H1 (cell line): ENCODE results near the gene RHOV. TPM values are rescaled to one million over a fixed set of nuclear protein-coding genes. Genes with fewer than 3 reads are reported as not detected.

ENCODE experiments used
- CTCF ChIA-PET: fragments of 300-600 bp; sonication (Branson Sonifier 250); formaldehyde crosslinking; loops from one replicate; lab custom pipeline; 2021; ENCODE audit not compliant: partially characterized antibody; lab: Charles Lee
- POLR2A ChIA-PET: fragments of 300-600 bp; sonication (Branson Sonifier 250); formaldehyde crosslinking; loops from one replicate; lab custom pipeline; 2021; ENCODE audit warnings: inconsistent platforms; ENCODE audit not compliant: partially characterized antibody; lab: Charles Lee
- DNase-seq, 2 experiments: peaks; one replicate each; pipeline versions ENCODE4 v3.0.0 to v3.0.0-alpha.2; 2010 to 2022; ENCODE audit warnings: low spot score in 2 of 2, low read depth in 1 of 2, mixed read lengths in 1 of 2
- FAIRE-seq: peaks from 2 replicates; lab custom pipeline; 2011; peaks lifted over from hg19 to GRCh38; lab: Jason Lieb, UNC
- H2AFZ ChIP-seq: 2 replicates; pipeline ENCODE4 v1.8.1; 2012; ENCODE audit warnings: low read length, inconsistent platforms
- H2AK5ac ChIP-seq: 2 replicates; pipeline ENCODE4 v1.6.1; 2013; ENCODE audit warnings: low read depth, low read length
- H2BK120ac ChIP-seq: replicated peaks from 2 replicates; pipeline ENCODE3; 2013; ENCODE audit warnings: low read depth, low read length, inconsistent platforms
- H2BK12ac ChIP-seq: 2 replicates; pipeline ENCODE4 v1.6.1; 2013; ENCODE audit warnings: low read depth, low read length
- H2BK15ac ChIP-seq: 2 replicates; pipeline ENCODE4 v1.6.1; 2013; ENCODE audit warnings: low read length
- H2BK20ac ChIP-seq: 2 replicates; pipeline ENCODE4 v1.6.1; 2013; ENCODE audit warnings: low read length
- H2BK5ac ChIP-seq: 2 replicates; pipeline ENCODE4 v1.6.1; 2013; ENCODE audit warnings: low read depth, low read length
- H3K14ac ChIP-seq: 2 replicates; pipeline ENCODE4 v1.6.1; 2013; ENCODE audit warnings: inconsistent platforms; ENCODE audit not compliant: insufficient read length
- H3K18ac ChIP-seq: 2 replicates; pipeline ENCODE4 v1.6.1; 2013; ENCODE audit warnings: low read length; ENCODE audit errors: extremely low read depth
- H3K23ac ChIP-seq: 2 replicates; pipeline ENCODE4 v1.6.1; 2013; ENCODE audit warnings: inconsistent platforms; ENCODE audit not compliant: insufficient read length
- H3K23me2 ChIP-seq: 2 replicates; pipeline ENCODE4 v1.6.1; 2013; ENCODE audit warnings: low read depth, low read length
- H3K27ac ChIP-seq: 2 replicates; pipeline ENCODE4 v1.6.1; 2011; ENCODE audit warnings: low read depth, low read length, inconsistent platforms
- H3K27me3 ChIP-seq, 4 experiments: replicated peaks in 1 of 4; 1 replicate in 1 of 4; 2 replicates in 3 of 4; pipeline versions ENCODE4 v1.6.1 to v1.8.1; 2011 to 2013; ENCODE audit warnings: low read length in 3 of 4, mild to moderate bottlenecking in 3 of 4, inconsistent platforms in 2 of 4, mixed read lengths in 2 of 4, moderate library complexity in 1 of 4; ENCODE audit not compliant: control insufficient read depth in 3 of 4, insufficient read depth in 3 of 4; ENCODE audit errors: extremely low read depth in 1 of 4
- H3K36me3 ChIP-seq, 4 experiments: 2 replicates each; pipeline versions ENCODE4 v1.6.1 to v1.8.1; 2011 to 2013; ENCODE audit warnings: mild to moderate bottlenecking in 4 of 4, low read length in 3 of 4, moderate library complexity in 2 of 4, control low read depth in 1 of 4, inconsistent platforms in 1 of 4; ENCODE audit not compliant: insufficient read depth in 4 of 4, control insufficient read depth in 2 of 4
- H3K4ac ChIP-seq: replicated peaks from 2 replicates; pipeline ENCODE3; 2013; ENCODE audit warnings: low read length, low read depth, mixed read lengths, inconsistent platforms; ENCODE audit not compliant: insufficient read length
- H3K4me1 ChIP-seq, 4 experiments: replicated peaks in 1 of 4; 1 replicate in 1 of 4; 2 replicates in 3 of 4; pipeline versions ENCODE4 v1.6.1 to v1.8.1; 2011 to 2013; ENCODE audit warnings: low read length in 3 of 4, inconsistent platforms in 2 of 4, mixed read lengths in 1 of 4; ENCODE audit not compliant: insufficient read depth in 4 of 4, control insufficient read depth in 3 of 4
- H3K4me2 ChIP-seq, 2 experiments: 2 replicates each; pipeline versions ENCODE4 v1.6.1 to v1.8.1; 2011 to 2013; ENCODE audit warnings: low read depth in 2 of 2, low read length in 2 of 2, control low read depth in 1 of 2, inconsistent platforms in 1 of 2, mild to moderate bottlenecking in 1 of 2; ENCODE audit not compliant: insufficient read depth in 1 of 2
- H3K4me3 ChIP-seq, 4 experiments: fragments of 200-600, 300-600 bp in 1 of 4; sonication (generic), shearing (Covaris generic), sonication (Bioruptor Twin) in 1 of 4; 2 replicates each; pipeline versions ENCODE4 v1.5.1 to v1.8.1; 2011 to 2016; ENCODE audit warnings: low read length in 4 of 4, low read depth in 3 of 4, control low read depth in 2 of 4, inconsistent platforms in 2 of 4, mild to moderate bottlenecking in 2 of 4, mixed read lengths in 1 of 4, moderate library complexity in 1 of 4; ENCODE audit not compliant: insufficient read depth in 2 of 4; ENCODE audit errors: extremely low read depth in 1 of 4
- H3K56ac ChIP-seq: replicated peaks from 2 replicates; pipeline ENCODE3; 2013; ENCODE audit warnings: low read depth, mild to moderate bottlenecking, mixed read lengths, low read length, inconsistent platforms; ENCODE audit not compliant: insufficient read length
- H3K79me1 ChIP-seq: 2 replicates; pipeline ENCODE4 v1.6.1; 2013; ENCODE audit warnings: low read depth, low read length, control low read depth
- H3K79me2 ChIP-seq, 2 experiments: 2 replicates each; pipeline versions ENCODE4 v1.6.1 to v1.8.1; 2012 to 2013; ENCODE audit warnings: low read length in 2 of 2, mild to moderate bottlenecking in 2 of 2, inconsistent platforms in 1 of 2; ENCODE audit not compliant: insufficient read depth in 2 of 2, control insufficient read depth in 1 of 2
- H3K9ac ChIP-seq, 4 experiments: replicated peaks in 1 of 4; 1 replicate in 1 of 4; 2 replicates in 3 of 4; pipeline versions ENCODE4 v1.6.1 to v1.8.1; 2011 to 2013; ENCODE audit warnings: low read depth in 3 of 4, low read length in 3 of 4, control low read depth in 2 of 4, mild to moderate bottlenecking in 2 of 4, moderate library complexity in 2 of 4, inconsistent platforms in 1 of 4; ENCODE audit errors: extremely low read depth in 1 of 4
- H3K9me3 ChIP-seq, 2 experiments: 2 replicates each; pipeline versions ENCODE4 v1.6.1 to v1.8.1; 2012 to 2013; ENCODE audit warnings: mild to moderate bottlenecking in 2 of 2, moderate library complexity in 2 of 2, control low read depth in 1 of 2, inconsistent platforms in 1 of 2, low read depth in 1 of 2, low read length in 1 of 2, mixed read lengths in 1 of 2; ENCODE audit not compliant: insufficient read depth in 2 of 2
- H4K20me1 ChIP-seq, 2 experiments: replicated peaks in 1 of 2; 2 replicates each; pipeline versions ENCODE3 to v1.8.1; 2011 to 2013; ENCODE audit warnings: inconsistent platforms in 2 of 2, low read length in 2 of 2, mild to moderate bottlenecking in 1 of 2; ENCODE audit not compliant: insufficient read depth in 2 of 2, control insufficient read depth in 1 of 2
- H4K5ac ChIP-seq: 2 replicates; pipeline ENCODE4 v1.6.1; 2013; ENCODE audit warnings: low read length, low read depth, mixed read lengths, inconsistent platforms; ENCODE audit not compliant: insufficient read length
- H4K8ac ChIP-seq: 2 replicates; pipeline ENCODE4 v1.8.0; 2013; ENCODE audit warnings: mild to moderate bottlenecking, moderate library complexity, low read length, inconsistent platforms; ENCODE audit not compliant: insufficient read depth; ENCODE audit errors: extremely low read depth
- H4K91ac ChIP-seq: replicated peaks from 2 replicates; pipeline ENCODE3; 2013; ENCODE audit warnings: low read length, mixed read lengths, inconsistent platforms; ENCODE audit not compliant: insufficient read length
- ASH2L ChIP-seq: fragments of 200-600, 300-600 bp; sonication (generic); IDR thresholded peaks from one replicate; pipeline ENCODE4 v1.7.1; 2017; ENCODE audit warnings: low read length
- BACH1 ChIP-seq: IDR thresholded peaks from 2 replicates; pipeline ENCODE4 v1.6.1; 2012; ENCODE audit warnings: low read length, improper control_type of control experiment
- CEBPB ChIP-seq: IDR thresholded peaks from 2 replicates; pipeline ENCODE4 v1.6.1; 2012; ENCODE audit warnings: low read depth, low read length
- CTBP2 ChIP-seq: IDR thresholded peaks from 2 replicates; pipeline ENCODE4 v1.7.0; 2011; ENCODE audit warnings: borderline replicate concordance, mild to moderate bottlenecking, moderate library complexity, mixed read lengths, low read length; ENCODE audit not compliant: insufficient read depth, insufficient read length
- EZH2 ChIP-seq: fragments of 200-600 bp; sonication (generic); IDR thresholded peaks from 2 replicates; pipeline ENCODE4 v1.7.1; 2012; ENCODE audit warnings: low read depth, mild to moderate bottlenecking, moderate library complexity, low read length, inconsistent platforms; ENCODE audit not compliant: severe bottlenecking
- HDAC6 ChIP-seq: IDR thresholded peaks from one replicate; pipeline ENCODE4 v1.7.1; 2012; ENCODE audit warnings: low read depth, mild to moderate bottlenecking, inconsistent platforms, low read length, moderate library complexity
- KDM1A ChIP-seq: fragments of 200-600, 300-600 bp; sonication (generic); IDR thresholded peaks from 2 replicates; pipeline ENCODE4 v1.7.1; 2016; ENCODE audit warnings: mild to moderate bottlenecking, low read length, borderline replicate concordance
- NRF1 ChIP-seq: IDR thresholded peaks from 2 replicates; pipeline ENCODE4 v1.6.1; 2011; ENCODE audit warnings: mild to moderate bottlenecking, low read depth, low read length, improper control_type of control experiment
- POU5F1 ChIP-seq: IDR thresholded peaks from 2 replicates; pipeline ENCODE4 v1.6.1; 2011; ENCODE audit warnings: low read depth, mild to moderate bottlenecking, low read length, moderate library complexity
- RNF2 ChIP-seq: fragments of 200-900, 300-1000 bp; sonication (generic); IDR thresholded peaks from 2 replicates; pipeline ENCODE4 v1.7.1; 2016; ENCODE audit warnings: borderline replicate concordance, low read depth, mild to moderate bottlenecking, antibody characterized with exemption, low read length; ENCODE audit not compliant: poor library complexity, severe bottlenecking; ENCODE audit errors: missing control alignments
- SP4 ChIP-seq: IDR thresholded peaks from 2 replicates; pipeline ENCODE4 v1.6.1; 2012; ENCODE audit warnings: low read length, inconsistent platforms
- TAF1 ChIP-seq: IDR thresholded peaks from 2 replicates; pipeline ENCODE4 v1.6.1; 2011; ENCODE audit warnings: mild to moderate bottlenecking, low read depth, low read length
- USF2 ChIP-seq: IDR thresholded peaks from 2 replicates; pipeline ENCODE4 v1.6.1; 2011; ENCODE audit warnings: low read length, improper control_type of control experiment
- WGBS, 2 experiments: shearing (Covaris generic) in 1 of 2; methylation state at CpG; one replicate each; pipeline versions ENCODE4 v1.1.6 to v1.1.7; 2013 to 2015; ENCODE audit warnings: low lambda C conversion rate in 2 of 2, mixed read lengths in 2 of 2, inconsistent platforms in 1 of 2, low coverage in 1 of 2, missing lambda C conversion rate in 1 of 2; ENCODE audit not compliant: insufficient replicate concordance in 2 of 2, insufficient coverage in 1 of 2, insufficient read length in 1 of 2; ENCODE audit errors: extremely low coverage in 1 of 2, missing lambda C conversion rate in 1 of 2; 5-methylcytosine and 5-hydroxymethylcytosine counted together
- polyA plus RNA-seq, 7 experiments: library from polyadenylated mRNA; depleted of rRNA in 3 of 7; stranded (reverse) in 5 of 7; unstranded in 2 of 7; fragments of >200 nt in 5 of 7; fragments of 200-250 nt in 2 of 7; gene quantifications; 1 replicate in 5 of 7; 2 replicates in 1 of 7; 4 replicates in 1 of 7; pipeline versions ENCODE4 v1.2.1 to v1.2.3, GENCODE V29; 2011 to 2013; ENCODE audit warnings: missing spikeins in 2 of 7, mixed read lengths in 2 of 7
- total RNA-seq: library from RNA; stranded (reverse); fragmentation: NEBNext Ultra II Directional; extraction: Animal tissue kit (Norgen Biotek cat#: 25700); gene quantifications from 2 replicates; pipeline ENCODE4 v1.2.1, GENCODE V29; 2021

The RHOV gene
- total and polyA plus RNA-seq, 2 of the 8 experiments (the other 6 are each of a cell fraction or from before 2014, with no cell fraction given), result 1.5 to 2.7 TPM

GRCh38 chr15:40858706-40859105 lies 15.3 kb downstream of the RHOV start:
- Histone ChIP-seq H3K18ac (no peak overlapping the region), H3K4me3 (no peak overlapping the region; a peak in 1 of 8 replicates), H3K23me2 (no peaks in the 10 kb centered on the region), H2AFZ (no peak overlapping the region), H2AK5ac (no peak overlapping the region), H4K5ac (no peak overlapping the region), H3K79me2 (no peaks in the 10 kb centered on the region), H3K4me2 (no peak overlapping the region), H3K9me3 (no peaks in the 10 kb centered on the region), H2BK12ac (no peak overlapping the region), H4K20me1 (peaks cover 0 to 3% of the 10 kb centered on the region in 2 experiments), H3K14ac (no peak overlapping the region), H3K27ac (no peak overlapping the region), H3K79me1 (peaks cover 3% of the 10 kb centered on the region; the same call in 1 of the 2 replicates), H3K36me3 (peaks cover 12 to 27% (median 26%) of the 10 kb centered on the region in 4 experiments; a peak in 7 of 8 replicates), H3K4me1 (peaks cover 0 to 3% (median 0%) of the 10 kb centered on the region in 4 experiments; a peak in 1 of 7 replicates), H2BK120ac (no peak overlapping the region), H4K8ac (no peak overlapping the region), H2BK15ac (no peak overlapping the region), H3K23ac (no peak overlapping the region), H3K27me3 (no peaks in the 10 kb centered on the region), H4K91ac (no peak overlapping the region), H3K9ac (no peak overlapping the region), H3K4ac (no peak overlapping the region), H3K56ac (no peak overlapping the region), H2BK5ac (no peak overlapping the region), H2BK20ac (no peak overlapping the region)
- DNase-seq, result no peak
- POLR2A ChIA-PET, result interaction anchor here (0.8 to 5.6 kb wide), 16 partner anchors 8 to 98 kb away, joined by 3 to 49 read pairs (median 5); partner anchors contain the start of genes CHAC1, DNAJC17, GCHFR and PPP1R14D
- CTCF ChIA-PET, result interaction anchor here (0.7 to 8.6 kb wide), 38 partner anchors 14 to 231 kb away, joined by 3 to 208 read pairs (median 6); partner anchors contain the start of genes DNAJC17, GCHFR, PPP1R14D and SPINT1
- no peak for FAIRE-seq
- WGBS, 2 experiments, result 87% methylated on average over 10 of the region's 10 CpGs; no CpG with 5 or more reads in 1 of the 2 experiments
- TF ChIP-seq RNF2, result no peak
- no peak for TF ChIP-seq NRF1
- TF ChIP-seq BACH1, result no peak
- no peak for TF ChIP-seq ASH2L
- no peak for TF ChIP-seq SP4
- no peak for TF ChIP-seq POU5F1
- no peak for TF ChIP-seq KDM1A
- TF ChIP-seq CEBPB, result no peak
- TF ChIP-seq TAF1, result no peak
- no peak for TF ChIP-seq EZH2
- TF ChIP-seq USF2, result no peak
- no peak for TF ChIP-seq HDAC6
- no peak for TF ChIP-seq CTBP2
